ENCODE measurements around the gene EFCC1.

EFCC1 gene

GRCh38 chr3:128975276-128975675, 25.8 kb upstream of the EFCC1 start:
- Histone ChIP-seq H3K9me3 (ENCODE audit: insufficient read depth, low read length) (no peaks in the 10 kb centered on the region), H3K27me3 (ENCODE audit: low read length) (no peaks in the 10 kb centered on the region), H3F3A (ENCODE audit: insufficient read depth) (no peaks in the 10 kb centered on the region), H3K9ac (ENCODE audit: low read length) (no peak overlapping the region), H3K36me3 (ENCODE audit: low read length) (no peaks in the 10 kb centered on the region), H3K9me2 (replicated peaks; ENCODE audit: insufficient read depth, low read length) (no peaks in the 10 kb centered on the region), H4K20me1 (ENCODE audit: low read depth, low read length) (no peaks in the 10 kb centered on the region), H3K4me3 (ENCODE audit: insufficient read depth, low read length, poor library complexity, severe bottlenecking) (no peak overlapping the region), H3K4me2 (ENCODE audit: low read depth, low read length, poor library complexity, severe bottlenecking) (no peak overlapping the region), H3K79me2 (ENCODE audit: insufficient read depth, low read length) (no peaks in the 10 kb centered on the region), H3K27ac (ENCODE audit: low read depth, low read length) (no peak overlapping the region), H2AFZ (ENCODE audit: low read depth, low read length, severe bottlenecking) (no peak overlapping the region)
- no peak for TF ChIP-seq CTCF (IDR thresholded peaks at IDR 0.05; ENCODE audit: insufficient read depth, low read length, poor library complexity, severe bottlenecking)
- TF ChIP-seq EZH2phosphoT487 (conservative IDR thresholded peaks at IDR 0.05; ENCODE audit: low read length): no peak

GRCh38 chr3:128983293-128984069, 17.6 kb upstream of the EFCC1 start:
- Histone ChIP-seq H3F3A (ENCODE audit: insufficient read depth) (no peaks in the 10 kb centered on the region), H3K4me2 (ENCODE audit: low read depth, low read length, poor library complexity, severe bottlenecking) (no peak overlapping the region), H3K4me3 (ENCODE audit: insufficient read depth, low read length, poor library complexity, severe bottlenecking) (no peak overlapping the region), H4K20me1 (ENCODE audit: low read depth, low read length) (no peaks in the 10 kb centered on the region), H3K9ac (ENCODE audit: low read length) (no peak overlapping the region), H2AFZ (ENCODE audit: low read depth, low read length, severe bottlenecking) (no peak overlapping the region), H3K27ac (ENCODE audit: low read depth, low read length) (no peak overlapping the region), H3K9me2 (replicated peaks; ENCODE audit: insufficient read depth, low read length) (no peaks in the 10 kb centered on the region), H3K9me3 (ENCODE audit: insufficient read depth, low read length) (no peaks in the 10 kb centered on the region), H3K27me3 (ENCODE audit: low read length) (no peaks in the 10 kb centered on the region), H3K79me2 (ENCODE audit: insufficient read depth, low read length) (no peaks in the 10 kb centered on the region), H3K36me3 (ENCODE audit: low read length) (no peaks in the 10 kb centered on the region)
- TF ChIP-seq CTCF (IDR thresholded peaks at IDR 0.05; ENCODE audit: insufficient read depth, low read length, poor library complexity, severe bottlenecking) (no peak), EZH2phosphoT487 (conservative IDR thresholded peaks at IDR 0.05; ENCODE audit: low read length) (no peak)

- no peaks in the 10 kb centered on the region for H3K27me3 ChIP-seq (ENCODE audit: low read length)
- H3K4me3 ChIP-seq (ENCODE audit: insufficient read depth, low read length, poor library complexity, severe bottlenecking): no peak overlapping the region
- H4K20me1 ChIP-seq (ENCODE audit: low read depth, low read length): no peaks in the 10 kb centered on the region
- no peaks in the 10 kb centered on the region for H3F3A ChIP-seq (ENCODE audit: insufficient read depth)
- no peaks in the 10 kb centered on the region for H3K9me2 ChIP-seq (replicated peaks; ENCODE audit: insufficient read depth, low read length)
- no peak overlapping the region for H3K9ac ChIP-seq (ENCODE audit: low read length)
- no peaks in the 10 kb centered on the region for H3K36me3 ChIP-seq (ENCODE audit: low read length)
- no peak overlapping the region for H3K27ac ChIP-seq (ENCODE audit: low read depth, low read length)
- no peaks in the 10 kb centered on the region for H3K79me2 ChIP-seq (ENCODE audit: insufficient read depth, low read length)
- no peak for TF ChIP-seq EZH2phosphoT487 (conservative IDR thresholded peaks at IDR 0.05; ENCODE audit: low read length)
- TF ChIP-seq CTCF (IDR thresholded peaks at IDR 0.05; ENCODE audit: insufficient read depth, low read length, poor library complexity, severe bottlenecking): no peak
- no peaks in the 10 kb centered on the region for H3K9me3 ChIP-seq (ENCODE audit: insufficient read depth, low read length)
- no peak overlapping the region for H2AFZ ChIP-seq (ENCODE audit: low read depth, low read length, severe bottlenecking)
- H3K4me2 ChIP-seq (ENCODE audit: low read depth, low read length, poor library complexity, severe bottlenecking): no peak overlapping the region
Observed at GRCh38 chr3:128984596-128984995, 16.5 kb upstream of the EFCC1 start.
